Uterus (tissue), 4 donors: ENCODE measurements around the gene ALDH16A1. TPM values are rescaled to one million over a fixed set of nuclear protein-coding genes. Genes with fewer than 3 reads are reported as not detected.

ENCODE experiments used
- DNase-seq, 2 donors: peaks; one replicate each; pipeline ENCODE4 v3.0.0-alpha.2; 2019 to 2020
- H3K27ac ChIP-seq, 2 donors: fragments of 200-600 bp; sonication (generic); 1 replicate in 1 of 2; 2 replicates in 1 of 2; pipeline ENCODE4 v1.5.1; 2016 to 2018
- H3K27me3 ChIP-seq, 2 donors: fragments of 200-600 bp; sonication (generic); one replicate each; pipeline ENCODE4 v1.5.1; 2018 to 2019; ENCODE audit warnings: control low read depth in 1 of 2
- H3K36me3 ChIP-seq, 2 donors: fragments of 200-600 bp; sonication (generic); one replicate each; pipeline ENCODE4 v1.5.1; 2019; ENCODE audit warnings: control low read depth in 1 of 2
- H3K4me1 ChIP-seq, 2 donors: fragments of 200-600 bp; sonication (generic); one replicate each; pipeline ENCODE4 v1.5.1; 2018 to 2019; ENCODE audit warnings: control low read depth in 1 of 2
- H3K4me3 ChIP-seq, 2 donors: fragments of 200-600 bp; sonication (generic); 1 replicate in 1 of 2; 2 replicates in 1 of 2; pipeline ENCODE4 v1.5.1; 2018 to 2019; ENCODE audit warnings: mild to moderate bottlenecking in 1 of 2
- H3K9me3 ChIP-seq, 2 donors: fragments of 200-600 bp; sonication (generic); one replicate each; pipeline ENCODE4 v1.5.1; 2019; ENCODE audit warnings: control low read depth in 1 of 2
- CTCF ChIP-seq, 4 experiments: fragments of 200-600 bp in 2 of 4; fragments of 450-650 bp in 2 of 4; sonication (generic) in 2 of 4; IDR thresholded peaks; one replicate each; pipeline ENCODE4 v1.5.1; 2016 to 2019; ENCODE audit warnings: antibody characterized with exemption in 4 of 4, mild to moderate bottlenecking in 2 of 4, moderate library complexity in 1 of 4
- POLR2A ChIP-seq, 2 donors: fragments of 450-650 bp; IDR thresholded peaks; one replicate each; pipeline ENCODE4 v1.6.1; 2016; ENCODE audit warnings: antibody characterized with exemption in 2 of 2, mild to moderate bottlenecking in 1 of 2, moderate library complexity in 1 of 2
- intact Hi-C: fragments of 100-400 bp; cut with DNase I; formaldehyde crosslinking; loops from one replicate; pipeline ENCODE4 v1.15.1; 2023; ENCODE audit warnings: low total_unique reads
- total RNA-seq, 4 donors: library from RNA; depleted of rRNA in 3 of 4; stranded (reverse); fragments of >200 nt in 3 of 4; gene quantifications; one replicate each; pipeline versions ENCODE4 v1.1.0 to v1.2.4, GENCODE V29; 2014 to 2023
- donor health status: DM: yes; HTN: yes; CAD: no.

Gene ALDH16A1
- total RNA-seq, 4 donors from 2014 or later: 13.5 to 40.8 (median 34.5) TPM

- H3K27ac ChIP-seq: no peak within 1 kb of the TSS
- no peak within 1 kb of the TSS for H3K4me3 ChIP-seq
- H3K9me3 ChIP-seq: no peaks in the 10 kb centered on the region
- DNase-seq: no peak
- TF ChIP-seq POLR2A (IDR thresholded peaks at IDR 0.05): no peak
- no peak for TF ChIP-seq CTCF (IDR thresholded peaks at IDR 0.05)
- no peaks in the 10 kb centered on the region for H3K36me3 ChIP-seq
- H3K27me3 ChIP-seq: peaks cover 41 to 72% of the 10 kb centered on the region in 2 donors
- H3K4me1 ChIP-seq: peaks cover 0 to 17% of the 10 kb centered on the region in 2 donors
- intact Hi-C loops: no loop called here
These were observed 29.7 kb upstream of the ALDH16A1 start, which contains the start of gene PTH2 for GRCh38 chr19:49423071-49423984. Gene PTH2 (minus strand): TSS chr19:49423441. CDS start chr19:49423339, 102 bp downstream.

DNA sequence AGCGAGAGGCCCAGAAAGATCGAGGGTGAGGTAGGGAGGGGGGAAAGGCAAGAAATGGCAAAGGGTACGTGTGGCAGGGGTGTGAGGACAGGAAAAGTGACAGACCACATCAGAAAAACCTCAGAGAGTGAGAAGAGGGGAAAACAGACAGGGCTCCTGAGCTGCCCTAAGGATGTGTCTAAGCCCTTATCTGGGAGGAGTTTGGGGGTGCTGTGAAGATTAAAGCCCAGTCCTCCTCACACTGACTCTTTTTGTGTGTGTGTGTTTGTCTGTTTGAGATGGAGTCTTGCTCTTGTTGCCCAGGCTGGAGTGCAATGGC lies 29.1 kb upstream of the ALDH16A1 start:
- no peak for DNase-seq
- H3K9me3 ChIP-seq: no peaks in the 10 kb centered on the region
- H3K27ac ChIP-seq: no peak overlapping the region
- peaks cover 0 to 17% of the 10 kb centered on the region in 2 donors for H3K4me1 ChIP-seq
- H3K27me3 ChIP-seq: peaks cover 44 to 72% of the 10 kb centered on the region in 2 donors
- H3K36me3 ChIP-seq: no peaks in the 10 kb centered on the region
- intact Hi-C loops: no loop called here
- TF ChIP-seq CTCF (IDR thresholded peaks at IDR 0.05): no peak
- H3K4me3 ChIP-seq: no peak overlapping the region

GRCh38 chr19:49425178-49425577 lies 27.8 kb upstream of the ALDH16A1 start, which contains the start of gene GFY:
Gene GFY (plus strand): TSS chr19:49425388. CDS start chr19:49426431, 1,043 bp downstream.
- Histone ChIP-seq H3K4me3 (no peak within 1 kb of the TSS), H3K27ac (no peak within 1 kb of the TSS), H3K36me3 (no peaks in the 10 kb centered on the region), H3K27me3 (peaks cover 40 to 72% of the 10 kb centered on the region in 2 donors), H3K4me1 (peaks cover 0 to 17% of the 10 kb centered on the region in 2 donors), H3K9me3 (no peaks in the 10 kb centered on the region)
- intact Hi-C loops: no loop called here
- TF ChIP-seq POLR2A (IDR thresholded peaks at IDR 0.05): no peak
- TF ChIP-seq CTCF (IDR thresholded peaks at IDR 0.05): no peak
- DNase-seq: no peak

- TF ChIP-seq POLR2A (IDR thresholded peaks at IDR 0.05) (no peak), CTCF (IDR thresholded peaks at IDR 0.05) (no peak)
- Histone ChIP-seq H3K9me3 (no peaks in the 10 kb centered on the region), H3K27ac (no peak overlapping the region), H3K4me1 (peaks cover 0 to 14% of the 10 kb centered on the region in 2 donors), H3K4me3 (no peak overlapping the region), H3K27me3 (peaks cover 32 to 74% of the 10 kb centered on the region in 2 donors), H3K36me3 (no peaks in the 10 kb centered on the region)
- intact Hi-C loops: no loop called here
- DNase-seq: no peak
These were observed 27.0 kb upstream of the ALDH16A1 start for GRCh38 chr19:49425922-49426592.

GRCh38 chr19:49427339-49427738 lies 25.7 kb upstream of the ALDH16A1 start:
- Histone ChIP-seq H3K4me1 (peaks cover 0 to 7% of the 10 kb centered on the region in 2 donors), H3K36me3 (no peaks in the 10 kb centered on the region), H3K9me3 (no peaks in the 10 kb centered on the region), H3K27me3 (peaks cover 29 to 74% of the 10 kb centered on the region in 2 donors), H3K27ac (no peak overlapping the region), H3K4me3 (no peak overlapping the region)
- no peak for DNase-seq
- intact Hi-C loops: no loop called here
- no peak for TF ChIP-seq CTCF (IDR thresholded peaks at IDR 0.05)
- TF ChIP-seq POLR2A (IDR thresholded peaks at IDR 0.05): no peak
